ENCODE measurements around the gene PYGM. TPM values are rescaled to one million over a fixed set of nuclear protein-coding genes. Genes with fewer than 3 reads are reported as not detected.

PYGM gene
- total RNA-seq, 2 donors from 2014 or later, result 17.8 to 84.7 TPM

- Histone ChIP-seq H3K9me3 (no peaks in the 10 kb centered on the region), H3K4me3 (peak overlapping the region in 1 of 2 donors; percentile 46), H3K36me3 (peaks cover 8% of the 10 kb centered on the region), H3K27me3 (no peaks in the 10 kb centered on the region), H3K27ac (peak overlapping the region; percentile 81 to 83), H3K4me1 (peaks cover 2 to 50% of the 10 kb centered on the region in 2 donors)
- no peak for TF ChIP-seq CTCF (IDR thresholded peaks at IDR 0.05)
- DNase-seq (ENCODE audit: low spot score), result no peak
Observed at GRCh38 chr11:64758330-64759079, 1.3 kb downstream of the PYGM start.

- no peak for DNase-seq (ENCODE audit: low spot score)
- Histone ChIP-seq H3K27ac (no peak overlapping the region), H3K4me3 (no peak overlapping the region), H3K27me3 (no peaks in the 10 kb centered on the region), H3K9me3 (no peaks in the 10 kb centered on the region), H3K36me3 (no peaks in the 10 kb centered on the region), H3K4me1 (peaks cover 0 to 42% of the 10 kb centered on the region in 2 donors)
- no peak for TF ChIP-seq CTCF (IDR thresholded peaks at IDR 0.05)
Observed at GRCh38 chr11:64757549-64758329, 2.0 kb downstream of the PYGM start.

GRCh38 chr11:64755681-64756361 is 4.0 kb downstream of the PYGM start:
- no peak for TF ChIP-seq CTCF (IDR thresholded peaks at IDR 0.05)
- H3K4me1 ChIP-seq, result peaks cover 0 to 24% of the 10 kb centered on the region in 2 donors
- peaks cover 13% of the 10 kb centered on the region for H3K36me3 ChIP-seq

GRCh38 chr11:64754919-64755662 is 4.7 kb downstream of the PYGM start:
- TF ChIP-seq CTCF (IDR thresholded peaks at IDR 0.05), result no peak
- H3K27me3 ChIP-seq, result no peaks in the 10 kb centered on the region
- H3K4me1 ChIP-seq, result peaks cover 0 to 17% of the 10 kb centered on the region in 2 donors
- H3K36me3 ChIP-seq, result peaks cover 13% of the 10 kb centered on the region
- no peak overlapping the region for H3K4me3 ChIP-seq
- no peak overlapping the region for H3K27ac ChIP-seq
- no peaks in the 10 kb centered on the region for H3K9me3 ChIP-seq
- DNase-seq (ENCODE audit: low spot score), result no peak

More at GRCh38 chr11:64755681-64756361, 4.0 kb downstream of the PYGM start:
- Histone ChIP-seq H3K27me3 (no peaks in the 10 kb centered on the region), H3K9me3 (no peaks in the 10 kb centered on the region), H3K27ac (no peak overlapping the region), H3K4me3 (no peak overlapping the region)
- no peak for DNase-seq (ENCODE audit: low spot score)

- H3K27ac ChIP-seq, result no peak overlapping the region
- peaks cover 13% of the 10 kb centered on the region for H3K36me3 ChIP-seq
- H3K27me3 ChIP-seq, result no peaks in the 10 kb centered on the region
- H3K4me1 ChIP-seq, result peaks cover 0 to 9% of the 10 kb centered on the region in 2 donors
- no peak overlapping the region for H3K4me3 ChIP-seq
- TF ChIP-seq CTCF (IDR thresholded peaks at IDR 0.05), result no peak
- H3K9me3 ChIP-seq, result no peaks in the 10 kb centered on the region
- no peak for DNase-seq (ENCODE audit: low spot score)
Observed at GRCh38 chr11:64754124-64754918, 5.5 kb downstream of the PYGM start.
